Esophagus squamous epithelium (tissue), 5 donors: ENCODE data around the gene MGAT5. TPM values are rescaled to one million over a fixed set of nuclear protein-coding genes. Genes with fewer than 3 reads are reported as not detected.
A peak's percentile ranks its signal among the peaks of the same experiment; 100 is the strongest.

Experiments
- DNase-seq: peaks from one replicate; lab custom pipeline; 2025; lab: John Stamatoyannopoulos, UW
- H3K27ac ChIP-seq, 4 donors: fragments of 200-600 bp; sonication (generic); one replicate each; pipeline ENCODE4 v1.5.1; 2016 to 2019; ENCODE audit warnings: mild to moderate bottlenecking in 1 of 4
- H3K27me3 ChIP-seq, 4 donors: fragments of 200-600 bp; sonication (generic); 1 replicate in 3 of 4; 2 replicates in 1 of 4; pipeline versions ENCODE4 v1.5.1 to v1.6.0; 2017 to 2021; ENCODE audit warnings: antibody characterized with exemption in 1 of 4
- H3K36me3 ChIP-seq, 3 donors: fragments of 200-600 bp; sonication (generic); one replicate each; pipeline ENCODE4 v1.5.1; 2016 to 2019
- H3K4me1 ChIP-seq, 3 donors: fragments of 200-600 bp; sonication (generic); one replicate each; pipeline ENCODE4 v1.5.1; 2017 to 2019
- H3K4me3 ChIP-seq, 4 donors: fragments of 200-600 bp; sonication (generic); 1 replicate in 3 of 4; 2 replicates in 1 of 4; pipeline ENCODE4 v1.5.1; 2016 to 2019; ENCODE audit warnings: mild to moderate bottlenecking in 2 of 4, moderate library complexity in 1 of 4
- H3K9me3 ChIP-seq, 3 donors: fragments of 200-600 bp; sonication (generic); one replicate each; pipeline ENCODE4 v1.5.1; 2016 to 2019
- POLR2A ChIP-seq, 4 donors: fragments of 450-650 bp; IDR thresholded peaks; one replicate each; pipeline ENCODE4 v1.6.1; 2017; ENCODE audit warnings: antibody characterized with exemption in 4 of 4, mild to moderate bottlenecking in 4 of 4, moderate library complexity in 3 of 4
- WGBS, 2 donors: methylation state at CpG; one replicate each; pipeline ENCODE4 v1.1.5; 2018; 5-methylcytosine and 5-hydroxymethylcytosine counted together
- intact Hi-C: fragments of 100-400 bp; cut with DNase I; formaldehyde crosslinking; loops from one replicate; pipeline ENCODE4 v1.15.0; 2022
- total RNA-seq, 4 donors: library from RNA; depleted of rRNA; stranded (reverse); fragments of >200 nt; gene quantifications; one replicate each; pipeline ENCODE4 v1.1.0, GENCODE V29; 2016
- TF ChIP-seq, protein P1 (sequence below), 6 experiments: fragments of 450-650 bp in 4 of 6; fragments of 200-600 bp in 2 of 6; sonication (generic) in 2 of 6; IDR thresholded peaks; one replicate each; pipeline ENCODE4 v1.5.1; 2016 to 2019; ENCODE audit warnings: antibody characterized with exemption in 6 of 6, mild to moderate bottlenecking in 4 of 6, moderate library complexity in 4 of 6
- donor health status: DM: yes; HTN: yes; CAD: no.

Gene MGAT5
- total RNA-seq, 4 donors from 2014 or later: 14.2 to 29.2 (median 24.6) TPM

DNA sequence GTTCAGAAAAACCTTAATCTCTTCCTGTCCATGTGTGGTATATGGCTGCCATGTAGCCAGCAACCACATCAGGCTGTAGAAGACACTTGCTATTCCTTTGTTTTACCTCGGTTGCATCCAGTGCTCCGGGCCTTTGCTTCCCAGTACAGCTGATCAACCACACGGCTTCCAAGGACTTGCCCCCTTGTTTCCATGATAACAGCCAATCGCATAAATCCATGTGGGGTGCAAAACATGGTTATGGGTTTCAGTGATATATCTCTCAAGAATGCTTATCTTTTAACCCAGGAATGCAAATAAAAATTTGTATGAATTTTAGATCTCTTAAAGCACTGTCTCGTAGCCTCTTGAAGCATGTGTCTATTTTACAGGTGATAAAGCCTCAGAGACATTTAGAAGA lies 118.3 kb downstream of the MGAT5 start:
- no peak for DNase-seq
- intact Hi-C loops: no loop called here
- Histone ChIP-seq H3K4me3 (no peak overlapping the region), H3K9me3 (no peaks in the 10 kb centered on the region), H3K27ac (peak overlapping the region in 1 of 4 donors; percentile 40), H3K27me3 (no peaks in the 10 kb centered on the region), H3K4me1 (peaks cover 4 to 61% (median 15%) of the 10 kb centered on the region in 3 donors), H3K36me3 (peaks cover 0 to 9% (median 0%) of the 10 kb centered on the region in 3 donors)
- TF ChIP-seq, protein P1, sequence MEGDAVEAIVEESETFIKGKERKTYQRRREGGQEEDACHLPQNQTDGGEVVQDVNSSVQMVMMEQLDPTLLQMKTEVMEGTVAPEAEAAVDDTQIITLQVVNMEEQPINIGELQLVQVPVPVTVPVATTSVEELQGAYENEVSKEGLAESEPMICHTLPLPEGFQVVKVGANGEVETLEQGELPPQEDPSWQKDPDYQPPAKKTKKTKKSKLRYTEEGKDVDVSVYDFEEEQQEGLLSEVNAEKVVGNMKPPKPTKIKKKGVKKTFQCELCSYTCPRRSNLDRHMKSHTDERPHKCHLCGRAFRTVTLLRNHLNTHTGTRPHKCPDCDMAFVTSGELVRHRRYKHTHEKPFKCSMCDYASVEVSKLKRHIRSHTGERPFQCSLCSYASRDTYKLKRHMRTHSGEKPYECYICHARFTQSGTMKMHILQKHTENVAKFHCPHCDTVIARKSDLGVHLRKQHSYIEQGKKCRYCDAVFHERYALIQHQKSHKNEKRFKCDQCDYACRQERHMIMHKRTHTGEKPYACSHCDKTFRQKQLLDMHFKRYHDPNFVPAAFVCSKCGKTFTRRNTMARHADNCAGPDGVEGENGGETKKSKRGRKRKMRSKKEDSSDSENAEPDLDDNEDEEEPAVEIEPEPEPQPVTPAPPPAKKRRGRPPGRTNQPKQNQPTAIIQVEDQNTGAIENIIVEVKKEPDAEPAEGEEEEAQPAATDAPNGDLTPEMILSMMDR (IDR thresholded peaks at IDR 0.05): no peak
- 92 to 94% methylated on average over 5 of the region's 5 CpGs for WGBS, 2 donors

DNA sequence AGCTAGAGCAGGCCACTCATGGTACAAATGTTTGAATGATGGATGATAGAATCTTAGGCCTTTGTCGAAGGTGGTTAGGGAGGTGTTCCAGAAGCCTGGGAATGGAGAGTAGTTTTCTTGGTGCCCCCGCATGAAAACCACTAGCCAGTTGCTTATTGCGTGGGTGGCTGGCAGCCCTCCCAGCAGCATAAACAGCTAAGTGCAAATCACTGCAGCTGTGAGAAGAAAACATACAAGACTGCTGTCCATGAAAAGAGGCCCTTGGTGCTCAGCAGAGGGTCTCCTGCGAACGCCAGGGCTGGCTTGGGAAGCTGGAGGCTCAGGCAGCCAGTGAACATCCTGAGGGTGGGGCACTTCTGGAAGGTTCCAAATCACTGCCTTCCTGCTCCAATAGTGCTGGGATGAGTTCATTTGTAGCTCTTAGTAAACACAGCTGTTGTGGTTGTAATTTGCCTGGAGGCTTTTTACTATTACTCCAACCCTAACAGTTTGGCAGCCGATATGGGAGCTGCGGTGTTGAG lies 118.8 kb downstream of the MGAT5 start:
- Histone ChIP-seq H3K27me3 (no peaks in the 10 kb centered on the region), H3K27ac (peak overlapping the region in 2 of 4 donors; percentile 40 to 45), H3K9me3 (no peaks in the 10 kb centered on the region), H3K4me1 (peaks cover 4 to 59% (median 15%) of the 10 kb centered on the region in 3 donors), H3K4me3 (no peak overlapping the region), H3K36me3 (peaks cover 0 to 9% (median 0%) of the 10 kb centered on the region in 3 donors)
- no peak for TF ChIP-seq POLR2A (IDR thresholded peaks at IDR 0.05)
- TF ChIP-seq, protein P1 (IDR thresholded peaks at IDR 0.05): no peak
- WGBS, 2 donors: 48 to 55% methylated on average over 7 of the region's 7 CpGs
- no peak for DNase-seq
- intact Hi-C loops: no loop called here

DNA sequence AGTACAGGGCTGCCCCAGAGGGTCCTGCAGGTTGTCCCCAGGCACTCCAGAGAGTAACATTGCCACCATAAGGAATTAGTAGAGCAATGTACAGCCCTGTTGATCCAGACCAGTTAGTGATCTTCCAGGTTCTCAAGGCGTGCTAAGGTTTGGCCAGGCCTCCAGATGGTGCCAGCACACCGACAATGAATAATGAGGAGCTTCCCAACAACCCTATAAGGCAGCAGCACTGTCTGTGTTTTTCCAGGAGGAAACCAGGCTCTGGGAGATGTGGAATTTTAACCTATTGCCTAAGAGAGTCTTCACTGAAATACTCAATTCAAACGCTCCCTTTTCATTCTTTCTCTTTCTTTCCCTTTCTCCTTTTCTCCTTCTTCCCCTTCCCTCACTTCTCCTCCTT lies 122.1 kb downstream of the MGAT5 start:
- intact Hi-C loops: no loop called here
- H3K4me3 ChIP-seq: no peak overlapping the region

DNA sequence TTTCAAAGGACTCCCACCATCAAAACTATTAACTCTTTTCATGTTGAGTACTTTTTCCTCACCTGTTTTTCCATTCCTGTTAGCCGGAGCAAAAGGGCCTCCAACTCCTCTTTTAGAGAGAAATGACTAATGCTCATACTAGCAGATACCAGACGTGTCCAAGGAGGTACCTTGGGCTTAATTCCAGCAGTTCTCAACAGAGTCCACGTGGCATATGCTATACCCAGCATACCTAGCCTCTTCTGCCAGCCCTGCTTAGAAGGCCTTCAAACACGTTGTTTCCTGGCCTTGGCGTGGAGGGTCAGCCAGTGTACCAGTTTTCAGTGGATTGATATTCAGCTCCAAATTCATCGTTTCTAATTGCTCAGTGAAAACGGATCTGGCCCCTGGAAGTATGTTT lies 123.9 kb downstream of the MGAT5 start:
- no peak for DNase-seq
- Histone ChIP-seq H3K9me3 (no peaks in the 10 kb centered on the region), H3K4me3 (no peak overlapping the region), H3K36me3 (peaks cover 0 to 9% (median 0%) of the 10 kb centered on the region in 3 donors), H3K27ac (no peak overlapping the region), H3K4me1 (peaks cover 0 to 33% (median 16%) of the 10 kb centered on the region in 3 donors), H3K27me3 (no peaks in the 10 kb centered on the region)
- intact Hi-C loops: no loop called here
- no peak for TF ChIP-seq POLR2A (IDR thresholded peaks at IDR 0.05)
- TF ChIP-seq, protein P1 (IDR thresholded peaks at IDR 0.05): no peak
- 54 to 59% methylated on average over 5 to 6 of the region's 7 CpGs for WGBS, 2 donors

More for the DNA sequence above, 122.1 kb downstream of the MGAT5 start:
- peaks cover 0 to 50% (median 20%) of the 10 kb centered on the region in 3 donors for H3K4me1 ChIP-seq
- H3K36me3 ChIP-seq: peaks cover 0 to 9% (median 0%) of the 10 kb centered on the region in 3 donors
- H3K9me3 ChIP-seq: no peaks in the 10 kb centered on the region
- H3K27me3 ChIP-seq: no peaks in the 10 kb centered on the region
- WGBS, 2 donors: 17 to 34% methylated on average over 3 of the region's 3 CpGs
- no peak for DNase-seq
- TF ChIP-seq POLR2A (IDR thresholded peaks at IDR 0.05): no peak
- TF ChIP-seq, protein P1 (IDR thresholded peaks at IDR 0.05): peak in 5 of 6 experiments; percentile 30 to 48 (median 37)
- H3K27ac ChIP-seq: peak overlapping the region in 3 of 4 donors; percentile 33 to 62 (median 60)

DNA sequence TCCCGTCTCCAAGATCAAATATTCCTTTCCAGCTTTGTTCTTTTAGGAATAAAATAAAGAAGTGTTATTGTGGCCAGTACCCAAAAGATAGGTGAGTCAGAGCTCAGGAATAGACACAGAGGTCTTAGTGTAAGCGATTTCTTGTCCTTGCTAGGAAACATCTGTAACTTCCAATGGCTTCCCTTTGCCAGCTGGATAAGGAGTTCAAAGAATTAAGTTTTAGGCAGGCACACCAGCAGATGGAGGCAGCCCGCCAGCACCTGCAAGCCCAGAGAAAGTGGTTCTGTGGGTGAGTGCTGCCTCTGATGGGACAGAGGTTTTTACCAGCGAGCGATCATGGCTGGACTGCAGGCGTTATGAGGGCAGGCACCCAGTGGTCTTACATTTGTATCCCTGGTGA lies 125.4 kb downstream of the MGAT5 start:
- no peak overlapping the region for H3K27ac ChIP-seq
- DNase-seq: no peak
- intact Hi-C loops: no loop called here
- TF ChIP-seq, protein P1 (IDR thresholded peaks at IDR 0.05): peak in 1 of 6 experiments; percentile 3
- no peak for TF ChIP-seq POLR2A (IDR thresholded peaks at IDR 0.05)
- H3K4me1 ChIP-seq: peaks cover 0 to 33% (median 14%) of the 10 kb centered on the region in 3 donors
- peaks cover 0 to 9% (median 0%) of the 10 kb centered on the region in 3 donors for H3K36me3 ChIP-seq
- H3K4me3 ChIP-seq: no peak overlapping the region
- 45 to 52% methylated on average over 4 to 6 of the region's 6 CpGs for WGBS, 2 donors
- H3K27me3 ChIP-seq: no peaks in the 10 kb centered on the region
- no peaks in the 10 kb centered on the region for H3K9me3 ChIP-seq
